Measurements from ENCODE around the gene SYNE4.

- TF ChIP-seq ZSCAN5A (tag by site-specific recombination; IDR thresholded peaks at IDR 0.05) (no peak), ZBTB49 (tag by site-specific recombination; IDR thresholded peaks at IDR 0.05; ENCODE audit: low read depth) (no peak), ZFP41 (tag by site-specific recombination; IDR thresholded peaks at IDR 0.05; ENCODE audit: borderline replicate concordance) (no peak), ZBTB11 (tag by site-specific recombination; conservative IDR thresholded peaks at IDR 0.05; ENCODE audit: low read depth) (no peak), ZNF571 (tag by site-specific recombination; IDR thresholded peaks at IDR 0.05) (no peak), YY1 (tag by site-specific recombination; IDR thresholded peaks at IDR 0.05) (no peak), ZNF223 (tag by site-specific recombination; IDR thresholded peaks at IDR 0.05) (no peak), KLF16 (tag by site-specific recombination; IDR thresholded peaks at IDR 0.05) (no peak), ZNF843 (tag by site-specific recombination; IDR thresholded peaks at IDR 0.05) (no peak), ZNF416 (tag by site-specific recombination; IDR thresholded peaks at IDR 0.05) (no peak)
- TF ChIP-seq, protein P1, sequence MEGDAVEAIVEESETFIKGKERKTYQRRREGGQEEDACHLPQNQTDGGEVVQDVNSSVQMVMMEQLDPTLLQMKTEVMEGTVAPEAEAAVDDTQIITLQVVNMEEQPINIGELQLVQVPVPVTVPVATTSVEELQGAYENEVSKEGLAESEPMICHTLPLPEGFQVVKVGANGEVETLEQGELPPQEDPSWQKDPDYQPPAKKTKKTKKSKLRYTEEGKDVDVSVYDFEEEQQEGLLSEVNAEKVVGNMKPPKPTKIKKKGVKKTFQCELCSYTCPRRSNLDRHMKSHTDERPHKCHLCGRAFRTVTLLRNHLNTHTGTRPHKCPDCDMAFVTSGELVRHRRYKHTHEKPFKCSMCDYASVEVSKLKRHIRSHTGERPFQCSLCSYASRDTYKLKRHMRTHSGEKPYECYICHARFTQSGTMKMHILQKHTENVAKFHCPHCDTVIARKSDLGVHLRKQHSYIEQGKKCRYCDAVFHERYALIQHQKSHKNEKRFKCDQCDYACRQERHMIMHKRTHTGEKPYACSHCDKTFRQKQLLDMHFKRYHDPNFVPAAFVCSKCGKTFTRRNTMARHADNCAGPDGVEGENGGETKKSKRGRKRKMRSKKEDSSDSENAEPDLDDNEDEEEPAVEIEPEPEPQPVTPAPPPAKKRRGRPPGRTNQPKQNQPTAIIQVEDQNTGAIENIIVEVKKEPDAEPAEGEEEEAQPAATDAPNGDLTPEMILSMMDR (tag by site-specific recombination; IDR thresholded peaks at IDR 0.05): no peak
Observed at GRCh38 chr19:36010402-36010801, 1.8 kb upstream of the SYNE4 start.

Measured in HEK293 (cell line).